Measurements from ENCODE around the gene SYT5. TPM values are rescaled to one million over a fixed set of nuclear protein-coding genes. Genes with fewer than 3 reads are reported as not detected.

Gene SYT5
- total and polyA plus RNA-seq, 9 donors: 0.08 to 2.3 (median 0.46) TPM; not detected in 5

GRCh38 chr19:55193481-55193880, 13.4 kb upstream of the SYT5 start:
- no peaks in the 10 kb centered on the region for H3K36me3 ChIP-seq
- intact Hi-C loops (cut with DNase I): no loop called here
- H3K9me3 ChIP-seq: no peaks in the 10 kb centered on the region
- no peaks in the 10 kb centered on the region for H3K4me1 ChIP-seq (ENCODE audit: insufficient read depth)
- H3K4me3 ChIP-seq: no peak overlapping the region
- H3K27me3 ChIP-seq: no peaks in the 10 kb centered on the region
- WGBS, 3 donors: 78 to 81% (median 79%) methylated on average over 12 of the region's 12 CpGs
- no peak for TF ChIP-seq EP300 (IDR thresholded peaks at IDR 0.05)
- no peak for TF ChIP-seq POLR2A (IDR thresholded peaks at IDR 0.05)
- no peak for TF ChIP-seq CTCF (IDR thresholded peaks at IDR 0.05)
- DNase-seq: no peak
- no peak overlapping the region for H3K27ac ChIP-seq

GRCh38 chr19:55189403-55189835, 9.3 kb upstream of the SYT5 start:
- Histone ChIP-seq H3K36me3 (no peaks in the 10 kb centered on the region), H3K4me1 (ENCODE audit: insufficient read depth) (no peaks in the 10 kb centered on the region), H3K9me3 (no peaks in the 10 kb centered on the region), H3K27me3 (no peaks in the 10 kb centered on the region), H3K27ac (no peak overlapping the region), H3K4me3 (no peak overlapping the region)
- 63 to 67% (median 64%) methylated on average over 15 of the region's 15 CpGs for WGBS, 3 donors
- intact Hi-C loops (cut with DNase I): no loop called here
- no peak for DNase-seq
- TF ChIP-seq EP300 (IDR thresholded peaks at IDR 0.05) (no peak), POLR2A (IDR thresholded peaks at IDR 0.05) (no peak), CTCF (IDR thresholded peaks at IDR 0.05) (no peak)

GRCh38 chr19:55188625-55189024, 8.5 kb upstream of the SYT5 start:
- Histone ChIP-seq H3K27ac (no peak overlapping the region), H3K4me3 (no peak overlapping the region), H3K36me3 (no peaks in the 10 kb centered on the region), H3K27me3 (no peaks in the 10 kb centered on the region), H3K4me1 (ENCODE audit: insufficient read depth) (no peaks in the 10 kb centered on the region), H3K9me3 (no peaks in the 10 kb centered on the region)
- intact Hi-C loops (cut with DNase I): no loop called here
- TF ChIP-seq EP300 (IDR thresholded peaks at IDR 0.05) (no peak), POLR2A (IDR thresholded peaks at IDR 0.05) (no peak), CTCF (IDR thresholded peaks at IDR 0.05) (no peak)
- DNase-seq: no peak
- 57 to 60% (median 58%) methylated on average over 8 of the region's 8 CpGs for WGBS, 3 donors

DNA sequence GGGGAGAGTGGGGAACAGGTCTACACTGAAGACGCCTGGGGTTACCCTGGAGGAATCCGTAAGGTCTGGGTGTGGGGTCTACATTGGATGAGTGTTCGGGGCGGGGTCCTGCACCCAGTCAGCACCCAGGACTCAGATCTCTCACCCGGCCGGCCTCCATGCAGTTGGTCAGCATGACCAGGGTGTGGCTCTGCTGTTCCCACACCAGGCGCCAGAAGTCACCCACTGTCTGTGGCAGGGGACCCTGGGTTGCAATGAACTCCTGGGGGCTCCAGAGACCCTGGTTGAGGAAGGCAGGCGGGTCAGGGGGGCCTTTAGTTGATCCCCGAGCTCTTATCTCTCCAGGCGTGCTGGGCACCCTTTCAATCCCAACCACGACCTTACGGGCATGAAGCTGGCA, 6.0 kb upstream of the SYT5 start:
- H3K27ac ChIP-seq: no peak overlapping the region
- no peaks in the 10 kb centered on the region for H3K4me1 ChIP-seq (ENCODE audit: insufficient read depth)
- TF ChIP-seq POLR2A (IDR thresholded peaks at IDR 0.05): no peak
- no peak for TF ChIP-seq EP300 (IDR thresholded peaks at IDR 0.05)
- TF ChIP-seq CTCF (IDR thresholded peaks at IDR 0.05): no peak
- H3K9me3 ChIP-seq: no peaks in the 10 kb centered on the region
- H3K4me3 ChIP-seq: no peak overlapping the region
- intact Hi-C loops (cut with DNase I): no loop called here
- DNase-seq: no peak
- H3K36me3 ChIP-seq: no peaks in the 10 kb centered on the region
- WGBS, 3 donors: 72 to 80% (median 78%) methylated on average over 11 to 12 of the region's 12 CpGs
- H3K27me3 ChIP-seq: no peaks in the 10 kb centered on the region
